OCI-LY7 (cell line): ENCODE results near the gene EPHA8. TPM values are rescaled to one million over a fixed set of nuclear protein-coding genes. Genes with fewer than 3 reads are reported as not detected.

Experiments
- BruUV-seq: library from RNA; stranded (reverse); fragments of 400-500 nt; replicated peaks from 2 replicates; lab custom pipeline; 2021; lab: Mats Ljungman, UMichigan
- CTCF ChIA-PET: fragments of 300-600 bp; sonication (Branson Sonifier 250); formaldehyde crosslinking; loops from one replicate; lab custom pipeline; 2022; ENCODE audit warnings: antibody characterized with exemption; ENCODE audit not compliant: unreplicated experiment; lab: Charles Lee
- POLR2A ChIA-PET: fragments of 300-600 bp; sonication (Branson Sonifier 250); formaldehyde crosslinking; loops from one replicate; lab custom pipeline; 2022; ENCODE audit warnings: antibody characterized with exemption; lab: Charles Lee
- DNase-seq: peaks from one replicate; pipeline ENCODE4 v3.0.0-alpha.2; 2015; ENCODE audit warnings: low spot score
- H2AFZ ChIP-seq: fragments of 200-600 bp; sonication (generic), shearing (Covaris generic); 2 replicates; pipeline ENCODE4 v1.6.1; 2014; ENCODE audit warnings: mild to moderate bottlenecking, antibody characterized with exemption, low read length, moderate library complexity
- H3K27ac ChIP-seq: fragments of 200-600 bp; sonication (generic); 2 replicates; pipeline ENCODE4 v1.5.1; 2014; ENCODE audit warnings: mixed run types, low read depth, mild to moderate bottlenecking, moderate library complexity, low read length, inconsistent platforms; ENCODE audit not compliant: poor library complexity, severe bottlenecking
- H3K36me3 ChIP-seq: fragments of 200-600 bp; sonication (generic); 2 replicates; pipeline ENCODE4 v1.6.1; 2014; ENCODE audit warnings: mild to moderate bottlenecking, antibody characterized with exemption, low read length, moderate library complexity, mixed read lengths; ENCODE audit not compliant: insufficient read depth
- H3K4me1 ChIP-seq: fragments of 200-600 bp; sonication (generic); 2 replicates; pipeline ENCODE4 v1.5.1; 2014; ENCODE audit warnings: mild to moderate bottlenecking, low read length; ENCODE audit not compliant: insufficient read depth, poor library complexity, severe bottlenecking
- H3K4me2 ChIP-seq: fragments of 200-600 bp; sonication (generic); 2 replicates; pipeline ENCODE4 v1.6.1; 2014; ENCODE audit warnings: mild to moderate bottlenecking, low read length
- H3K4me3 ChIP-seq: fragments of 200-600 bp; sonication (generic); 2 replicates; pipeline ENCODE4 v1.5.1; 2014; ENCODE audit warnings: mild to moderate bottlenecking, low read depth, low read length; ENCODE audit not compliant: poor library complexity, severe bottlenecking
- H3K79me2 ChIP-seq: fragments of 200-600 bp; sonication (generic); 2 replicates; pipeline ENCODE4 v1.6.1; 2016; ENCODE audit warnings: low read depth, mild to moderate bottlenecking, low read length, moderate library complexity, mixed read lengths; ENCODE audit not compliant: insufficient read depth
- H3K9me2 ChIP-seq: fragments of 200-600 bp; sonication (generic); 2 replicates; pipeline ENCODE4 v1.6.1; 2016; ENCODE audit warnings: mild to moderate bottlenecking, low read length, mixed read lengths; ENCODE audit not compliant: insufficient read depth
- H3K9me3 ChIP-seq: fragments of 200-600 bp; sonication (generic); 2 replicates; pipeline ENCODE4 v1.6.1; 2014; ENCODE audit warnings: mild to moderate bottlenecking, mixed run types, low read length, mixed read lengths
- H4K20me1 ChIP-seq: fragments of 200-600 bp; sonication (generic); 2 replicates; pipeline ENCODE4 v1.6.1; 2014; ENCODE audit warnings: mild to moderate bottlenecking, antibody characterized with exemption, low read length, moderate library complexity, mixed read lengths; ENCODE audit not compliant: insufficient read depth
- CTCF ChIP-seq: fragments of 200-600 bp; sonication (generic); conservative IDR thresholded peaks from 2 replicates; pipeline ENCODE4 v1.5.1; 2014; ENCODE audit warnings: mild to moderate bottlenecking, antibody characterized with exemption, low read length, moderate library complexity, mixed read lengths
- EZH2phosphoT487 ChIP-seq: fragments of 200-600 bp; sonication (generic); IDR thresholded peaks from 2 replicates; pipeline ENCODE4 v1.6.1; 2018; ENCODE audit warnings: low read depth, borderline replicate concordance, mild to moderate bottlenecking, mixed run types, antibody characterized with exemption, low read length, moderate library complexity, mixed read lengths
- intact Hi-C: fragments of 100-400 bp; cut with micrococcal nuclease; formaldehyde crosslinking; loops from one replicate; pipeline ENCODE4 v1.10.0; 2022; ENCODE audit not compliant: unreplicated experiment
- total RNA-seq, 2 experiments: library from RNA; depleted of rRNA in 1 of 2; stranded (reverse); fragments of >200 nt in 1 of 2; shearing (Covaris generic) in 1 of 2; gene quantifications; 2 replicates each; pipeline ENCODE4 v1.2.3, GENCODE V29; 2014 to 2022

Gene EPHA8
- total RNA-seq, 2 experiments from 2014 or later: not detected

GRCh38 chr1:22547186-22547817 is 16.0 kb upstream of the EPHA8 start:
- ChIA-PET CTCF (no interaction called here), POLR2A (no interaction called here)
- no peak for TF ChIP-seq CTCF
- no peak for TF ChIP-seq EZH2phosphoT487
- H3K4me2 ChIP-seq: no peak overlapping the region
- H3K4me1 ChIP-seq: no peaks in the 10 kb centered on the region
- no peak overlapping the region for H3K4me3 ChIP-seq
- H3K36me3 ChIP-seq: no peaks in the 10 kb centered on the region
- BruUV-seq: no TSS peak
- no peaks in the 10 kb centered on the region for H3K9me3 ChIP-seq
- H3K79me2 ChIP-seq: no peaks in the 10 kb centered on the region
- intact Hi-C loops: no loop called here
- no peak overlapping the region for H3K27ac ChIP-seq
- no peaks in the 10 kb centered on the region for H3K9me2 ChIP-seq
- no peaks in the 10 kb centered on the region for H4K20me1 ChIP-seq
- no peak for DNase-seq
- no peak overlapping the region for H2AFZ ChIP-seq

GRCh38 chr1:22547818-22548462 is 15.3 kb upstream of the EPHA8 start:
- Histone ChIP-seq H3K4me1 (no peaks in the 10 kb centered on the region), H3K4me3 (no peak overlapping the region), H3K36me3 (no peaks in the 10 kb centered on the region), H3K4me2 (no peak overlapping the region), H2AFZ (no peak overlapping the region), H3K9me3 (no peaks in the 10 kb centered on the region), H3K79me2 (no peaks in the 10 kb centered on the region), H4K20me1 (no peaks in the 10 kb centered on the region), H3K9me2 (no peaks in the 10 kb centered on the region), H3K27ac (no peak overlapping the region)
- TF ChIP-seq CTCF: no peak
- TF ChIP-seq EZH2phosphoT487: no peak
- CTCF ChIA-PET: no interaction called here
- POLR2A ChIA-PET: no interaction called here
- no peak for DNase-seq
- no TSS peak for BruUV-seq
- intact Hi-C loops: no loop called here

GRCh38 chr1:22550021-22550420 is 13.3 kb upstream of the EPHA8 start:
- Histone ChIP-seq H3K4me1 (no peaks in the 10 kb centered on the region), H3K36me3 (no peaks in the 10 kb centered on the region), H4K20me1 (no peaks in the 10 kb centered on the region), H3K27ac (no peak overlapping the region), H3K4me2 (no peak overlapping the region), H3K9me3 (no peaks in the 10 kb centered on the region), H3K9me2 (no peaks in the 10 kb centered on the region), H3K4me3 (no peak overlapping the region), H2AFZ (no peak overlapping the region), H3K79me2 (no peaks in the 10 kb centered on the region)
- TF ChIP-seq EZH2phosphoT487 (no peak), CTCF (no peak)
- DNase-seq: no peak
- BruUV-seq: no TSS peak
- intact Hi-C loops: no loop called here
- ChIA-PET CTCF (no interaction called here), POLR2A (no interaction called here)
